Brain microvascular endothelial cell (primary cell): ENCODE measurements around the gene SLC41A3.

Experiments used
- DNase-seq: peaks from one replicate; pipeline ENCODE4 v3.0.0-alpha.2; 2020
- H3K27ac ChIP-seq: fragments of 250-450 bp; sonication (Bioruptor Pico); 2 replicates; pipeline ENCODE4 v1.5.1; 2020; ENCODE audit warnings: mild to moderate bottlenecking, moderate library complexity
- H3K27me3 ChIP-seq: fragments of 250-450 bp; sonication (Bioruptor Pico); replicated peaks from 2 replicates; pipeline ENCODE4 v1.5.1; 2020; ENCODE audit warnings: mild to moderate bottlenecking
- H3K36me3 ChIP-seq: fragments of 250-450 bp; sonication (Bioruptor Pico); replicated peaks from 2 replicates; pipeline ENCODE4 v1.5.1; 2020; ENCODE audit warnings: mild to moderate bottlenecking
- H3K4me3 ChIP-seq: 2 replicates; pipeline ENCODE4 v1.5.1; 2011; ENCODE audit warnings: low read depth, mild to moderate bottlenecking, control low read depth, low read length, moderate library complexity
- in situ Hi-C: cut with HindIII; loops from 2 replicates; pipeline ENCODE4 v1.10.0; 2017; ENCODE audit warnings: low sequenced_read_pairs, low pct_ligation_motif_present
- TF ChIP-seq, protein P1 (sequence below): IDR thresholded peaks from 2 replicates; pipeline ENCODE4 v1.5.1; 2011; ENCODE audit warnings: low read depth, mild to moderate bottlenecking, moderate library complexity, low read length, control low read depth, inconsistent platforms; ENCODE audit errors: missing control alignments

Gene SLC41A3

GRCh38 chr3:126126811-126127431 is 43.0 kb upstream of the SLC41A3 start:
- Histone ChIP-seq H3K36me3 (no peaks in the 10 kb centered on the region), H3K4me3 (no peak overlapping the region), H3K27me3 (no peaks in the 10 kb centered on the region), H3K27ac (no peak overlapping the region)
- TF ChIP-seq, protein P1, sequence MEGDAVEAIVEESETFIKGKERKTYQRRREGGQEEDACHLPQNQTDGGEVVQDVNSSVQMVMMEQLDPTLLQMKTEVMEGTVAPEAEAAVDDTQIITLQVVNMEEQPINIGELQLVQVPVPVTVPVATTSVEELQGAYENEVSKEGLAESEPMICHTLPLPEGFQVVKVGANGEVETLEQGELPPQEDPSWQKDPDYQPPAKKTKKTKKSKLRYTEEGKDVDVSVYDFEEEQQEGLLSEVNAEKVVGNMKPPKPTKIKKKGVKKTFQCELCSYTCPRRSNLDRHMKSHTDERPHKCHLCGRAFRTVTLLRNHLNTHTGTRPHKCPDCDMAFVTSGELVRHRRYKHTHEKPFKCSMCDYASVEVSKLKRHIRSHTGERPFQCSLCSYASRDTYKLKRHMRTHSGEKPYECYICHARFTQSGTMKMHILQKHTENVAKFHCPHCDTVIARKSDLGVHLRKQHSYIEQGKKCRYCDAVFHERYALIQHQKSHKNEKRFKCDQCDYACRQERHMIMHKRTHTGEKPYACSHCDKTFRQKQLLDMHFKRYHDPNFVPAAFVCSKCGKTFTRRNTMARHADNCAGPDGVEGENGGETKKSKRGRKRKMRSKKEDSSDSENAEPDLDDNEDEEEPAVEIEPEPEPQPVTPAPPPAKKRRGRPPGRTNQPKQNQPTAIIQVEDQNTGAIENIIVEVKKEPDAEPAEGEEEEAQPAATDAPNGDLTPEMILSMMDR, result no peak
- in situ Hi-C loops, result no loop called here
- no peak for DNase-seq

- H3K36me3 ChIP-seq, result no peaks in the 10 kb centered on the region
- no peak overlapping the region for H3K4me3 ChIP-seq
- H3K27me3 ChIP-seq, result no peaks in the 10 kb centered on the region
- DNase-seq, result no peak
- no peak overlapping the region for H3K27ac ChIP-seq
- in situ Hi-C loops, result no loop called here
- TF ChIP-seq, protein P1, result no peak
These were observed 42.4 kb upstream of the SLC41A3 start for GRCh38 chr3:126126286-126126685.

DNA sequence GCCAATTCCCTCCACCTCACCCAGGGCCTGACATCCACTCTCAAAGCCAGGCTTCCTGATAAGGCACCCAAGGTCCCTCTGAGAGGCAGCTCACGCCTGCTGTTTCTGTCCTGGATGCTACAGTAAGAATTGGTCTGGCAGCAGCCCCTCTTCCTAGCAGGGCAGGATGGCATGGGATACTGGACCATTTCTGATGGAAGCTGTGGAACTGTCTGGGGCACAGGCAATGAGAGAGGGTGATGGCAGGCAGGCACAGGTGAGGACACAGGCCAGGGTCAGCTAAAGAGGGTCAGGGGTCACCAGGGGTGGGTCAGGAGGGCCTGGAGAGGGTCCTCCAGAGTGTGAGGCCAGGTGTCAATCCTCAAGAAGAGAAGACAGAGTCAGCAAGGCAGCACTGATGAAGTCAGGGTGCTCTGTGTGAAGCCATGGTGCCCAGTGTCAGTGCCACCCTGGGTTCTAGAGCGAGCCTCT is 41.9 kb upstream of the SLC41A3 start:
- DNase-seq, result no peak
- TF ChIP-seq, protein P1, result no peak
- H3K4me3 ChIP-seq, result no peak overlapping the region
- in situ Hi-C loops, result no loop called here
- no peak overlapping the region for H3K27ac ChIP-seq
- no peaks in the 10 kb centered on the region for H3K36me3 ChIP-seq
- no peaks in the 10 kb centered on the region for H3K27me3 ChIP-seq

DNA sequence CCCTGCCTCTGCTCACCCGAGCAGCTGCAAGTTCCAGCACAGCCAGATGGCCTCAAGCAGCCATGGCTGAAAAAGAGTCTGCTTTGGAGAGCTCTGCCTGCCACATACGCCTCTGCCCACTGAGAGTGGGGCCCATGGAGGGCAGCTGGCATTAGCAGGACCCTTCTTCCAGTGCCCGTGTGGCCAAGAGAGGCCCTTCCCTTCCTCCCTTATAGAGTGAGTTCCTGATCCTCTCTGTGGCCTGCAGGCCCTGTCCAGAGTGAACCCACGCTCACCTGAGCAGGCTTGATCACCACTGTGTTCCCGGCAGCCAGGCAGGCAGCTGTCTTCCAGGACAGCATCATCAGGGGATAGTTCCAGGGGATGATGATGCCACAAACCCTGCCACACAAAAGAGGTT is 41.4 kb upstream of the SLC41A3 start:
- no peak for DNase-seq
- no peaks in the 10 kb centered on the region for H3K27me3 ChIP-seq
- in situ Hi-C loops, result no loop called here
- TF ChIP-seq, protein P1, result no peak
- H3K27ac ChIP-seq, result no peak overlapping the region
- no peak overlapping the region for H3K4me3 ChIP-seq
- no peaks in the 10 kb centered on the region for H3K36me3 ChIP-seq

DNA sequence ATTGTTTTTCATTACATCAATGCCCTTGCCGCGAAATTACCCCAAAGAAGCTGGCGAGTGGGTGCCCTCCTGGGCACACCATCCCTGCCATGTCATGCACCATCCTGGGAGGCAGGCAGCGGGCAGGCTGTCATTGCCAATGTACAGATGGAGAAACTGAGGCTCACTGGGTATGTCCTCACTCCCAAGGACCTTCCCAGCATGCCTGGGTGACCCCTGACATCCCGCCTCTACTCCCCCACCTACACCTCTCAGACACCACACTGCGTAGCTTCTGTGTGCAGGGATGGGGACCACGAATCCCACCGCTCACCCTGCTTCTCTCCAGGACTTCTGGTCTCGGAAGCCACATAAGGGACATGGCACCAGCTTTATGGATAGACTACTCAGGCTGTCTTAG is 41.0 kb upstream of the SLC41A3 start:
- Histone ChIP-seq H3K27ac (no peak overlapping the region), H3K27me3 (no peaks in the 10 kb centered on the region), H3K4me3 (no peak overlapping the region), H3K36me3 (no peaks in the 10 kb centered on the region)
- in situ Hi-C loops, result no loop called here
- DNase-seq, result no peak
- TF ChIP-seq, protein P1, result no peak
